Activated T-helper 2 cell treated with anti-CD3 and anti-CD28 coated beads, Interferon-gamma antibody, Interleukin-2, Interleukin-4, amounts not matched to agents 10 μg/mL and 5 μg/mL and 100 μg/mL, durations not matched to agents 14 hours and 24 hours and 36 hours (primary cell): ENCODE measurements around the gene ATP4A. TPM values are rescaled to one million over a fixed set of nuclear protein-coding genes. Genes with fewer than 3 reads are reported as not detected.
"Not testable (repeated sequence)": the region's sequence is repeated elsewhere in the genome, so short reads cannot be mapped to it uniquely, and the experiment has no call there.

Experiments
- DNase-seq: peaks from one replicate; pipeline ENCODE4 v3.0.0; 2021; ENCODE audit warnings: low spot score
- H3K27ac Mint-ChIP-seq: one replicate; pipeline ENCODE4 v1.8.0; 2021; ENCODE audit warnings: mixed read lengths
- H3K27me3 Mint-ChIP-seq: one replicate; pipeline ENCODE4 v1.8.0; 2021; ENCODE audit warnings: low read depth, mixed read lengths
- H3K36me3 Mint-ChIP-seq: one replicate; pipeline ENCODE4 v1.8.0; 2021; ENCODE audit warnings: low read depth, mixed read lengths
- H3K4me1 Mint-ChIP-seq: one replicate; pipeline ENCODE4 v1.8.0; 2021; ENCODE audit warnings: low read depth, mixed read lengths
- H3K4me3 Mint-ChIP-seq: one replicate; pipeline ENCODE4 v1.8.0; 2021; ENCODE audit warnings: low read depth, mild to moderate bottlenecking, moderate library complexity, mixed read lengths
- H3K9me3 Mint-ChIP-seq: one replicate; pipeline ENCODE4 v1.8.0; 2021; ENCODE audit warnings: mixed read lengths
- intact Hi-C: fragments of 100-400 bp; cut with micrococcal nuclease; formaldehyde crosslinking; loops from one replicate; pipeline ENCODE4 v1.15.1; 2023
- total RNA-seq: library from RNA; stranded (reverse); gene quantifications from 2 replicates; pipeline ENCODE4 v1.2.3, GENCODE V29; 2022

The ATP4A gene
- total RNA-seq, result not detected in 2 replicates

GRCh38 chr19:35563207-35563829 is at the start of gene ATP4A:
TSS of gene ATP4A (minus strand) at chr19:35563658. CDS start at chr19:35563629, 29 bp downstream.
- intact Hi-C loops, result no loop called here
- Mint-ChIP-seq H3K4me1 (no peaks in the 10 kb centered on the region), H3K4me3 (no peak within 1 kb of the TSS), H3K9me3 (no peaks in the 10 kb centered on the region), H3K36me3 (no peaks in the 10 kb centered on the region), H3K27me3 (peaks cover 23% of the 10 kb centered on the region), H3K27ac (no peak within 1 kb of the TSS)
- no peak for DNase-seq

DNA sequence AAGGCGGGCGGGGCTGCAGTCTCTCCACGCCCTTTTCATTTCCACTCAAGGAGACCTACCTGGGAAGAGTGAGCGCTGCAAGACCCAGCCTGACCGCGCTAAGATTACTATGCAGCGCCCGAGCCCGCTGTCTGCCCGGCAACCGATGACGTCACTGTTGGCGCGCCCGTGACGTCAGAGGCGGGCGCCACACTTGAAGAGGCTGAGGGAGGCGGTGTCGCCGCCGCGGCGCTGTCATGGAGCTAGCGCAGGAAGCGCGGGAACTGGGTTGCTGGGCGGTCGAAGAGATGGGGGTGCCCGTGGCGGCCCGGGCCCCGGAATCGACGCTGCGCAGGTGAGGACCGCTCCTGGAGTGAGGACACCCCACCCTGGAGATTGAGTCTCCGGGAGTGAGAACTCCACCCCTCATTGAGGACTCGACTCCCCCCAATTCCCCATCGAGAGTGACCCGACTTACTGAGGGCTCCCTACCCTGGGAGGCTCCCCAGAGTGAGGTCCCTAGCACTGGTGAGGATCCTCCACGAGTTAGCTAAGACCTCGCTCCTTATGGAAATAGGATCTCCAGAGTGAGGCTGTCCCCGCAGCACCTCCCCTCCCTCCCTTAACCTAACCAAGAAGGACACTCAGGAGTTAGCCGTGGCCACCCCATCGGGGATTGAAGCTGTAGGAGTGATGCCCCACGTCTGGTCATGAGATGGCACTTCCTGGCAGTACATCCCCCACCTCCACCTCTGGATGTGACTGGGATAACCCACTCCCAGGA is 49.3 kb upstream of the ATP4A start, which contains the start of gene HAUS5:
TSS of gene HAUS5 (plus strand) at position 177 of the 763 bp plus-strand sequence. CDS start at position 237, 60 bp downstream.
- peak within 1 kb of the TSS; percentile 81 for H3K4me3 Mint-ChIP-seq
- peak within 1 kb of the TSS; percentile 83 for H3K27ac Mint-ChIP-seq
- peaks cover 8% of the 10 kb centered on the region for H3K9me3 Mint-ChIP-seq
- H3K27me3 Mint-ChIP-seq, result no peaks in the 10 kb centered on the region
- intact Hi-C loops, result loop anchor here (1.0 kb wide), 3 partner anchors 16 to 67 kb away; partner anchors contain the start of gene TMEM147
- peak; percentile 94 for DNase-seq
- peaks cover 15% of the 10 kb centered on the region for H3K36me3 Mint-ChIP-seq
- peaks cover 20% of the 10 kb centered on the region for H3K4me1 Mint-ChIP-seq

GRCh38 chr19:35612224-35612558 is 48.7 kb upstream of the ATP4A start:
- peak overlapping the region; percentile 83 for H3K27ac Mint-ChIP-seq
- H3K4me1 Mint-ChIP-seq, result peaks cover 20% of the 10 kb centered on the region
- no peaks in the 10 kb centered on the region for H3K27me3 Mint-ChIP-seq
- peaks cover 17% of the 10 kb centered on the region for H3K36me3 Mint-ChIP-seq
- DNase-seq, result no peak
- peak overlapping the region; percentile 81 for H3K4me3 Mint-ChIP-seq
- intact Hi-C loops, result loop anchor here (1.0 kb wide), 3 partner anchors 16 to 67 kb away; partner anchors contain the start of gene TMEM147
- peaks cover 12% of the 10 kb centered on the region for H3K9me3 Mint-ChIP-seq

DNA sequence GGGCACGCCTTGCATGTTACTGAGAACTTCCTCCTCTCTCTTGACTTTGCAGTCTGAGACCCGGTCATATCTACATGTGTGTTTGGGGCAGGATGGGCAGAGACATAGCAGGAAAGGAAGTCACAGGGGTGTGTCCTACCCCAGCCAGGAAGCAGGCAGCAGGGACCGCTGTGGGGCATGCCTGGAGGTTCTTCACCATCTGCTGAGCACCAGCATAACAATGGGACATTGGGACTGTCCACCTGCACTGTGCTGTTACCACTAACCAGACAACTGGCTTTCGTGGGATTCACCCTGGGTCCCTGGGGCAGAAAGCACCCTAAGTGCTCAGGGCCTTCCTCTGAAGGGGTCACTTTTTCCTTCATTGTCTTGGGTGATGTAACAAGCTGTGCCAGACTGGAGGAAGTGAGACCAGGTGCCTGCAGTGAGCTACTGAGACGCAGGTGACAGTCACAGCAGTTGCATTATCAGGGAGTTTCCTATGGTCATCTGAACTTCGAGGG is 46.4 kb upstream of the ATP4A start:
- DNase-seq, result peak; percentile 34
- intact Hi-C loops, result no loop called here
- peak overlapping the region; percentile 1 for H3K27ac Mint-ChIP-seq

DNA sequence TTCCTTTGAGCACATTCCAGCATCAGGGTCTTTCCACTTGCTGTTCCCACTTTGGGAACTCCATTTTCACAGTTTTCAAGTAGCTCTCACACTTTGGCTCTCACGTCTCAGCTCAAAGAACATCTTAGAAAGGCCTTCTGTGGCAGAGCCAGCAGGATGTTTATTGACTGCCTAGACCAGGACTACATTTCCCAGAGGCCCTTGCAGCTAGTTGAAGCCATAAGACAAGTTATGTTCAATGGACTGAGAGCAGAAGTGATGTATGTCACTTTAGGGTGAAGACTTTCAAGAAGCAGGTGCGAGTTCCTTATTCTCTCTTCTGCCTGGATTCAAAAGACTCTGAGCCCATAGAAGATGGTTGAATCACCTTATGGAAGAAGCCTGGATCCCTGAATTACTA is 44.8 kb upstream of the ATP4A start:
- peaks cover 16% of the 10 kb centered on the region for H3K4me1 Mint-ChIP-seq
- DNase-seq, result no peak
- H3K27ac Mint-ChIP-seq, result no peak overlapping the region
- no peaks in the 10 kb centered on the region for H3K27me3 Mint-ChIP-seq
- intact Hi-C loops, result no loop called here
- H3K9me3 Mint-ChIP-seq, result peaks cover 18% of the 10 kb centered on the region
- peaks cover 10% of the 10 kb centered on the region for H3K36me3 Mint-ChIP-seq
- H3K4me3 Mint-ChIP-seq, result no peak overlapping the region

More for the DNA sequence above, 46.4 kb upstream of the ATP4A start:
- Mint-ChIP-seq H3K27me3 (no peaks in the 10 kb centered on the region), H3K4me3 (no peak overlapping the region), H3K9me3 (peaks cover 18% of the 10 kb centered on the region), H3K36me3 (peaks cover 10% of the 10 kb centered on the region), H3K4me1 (peaks cover 20% of the 10 kb centered on the region)

DNA sequence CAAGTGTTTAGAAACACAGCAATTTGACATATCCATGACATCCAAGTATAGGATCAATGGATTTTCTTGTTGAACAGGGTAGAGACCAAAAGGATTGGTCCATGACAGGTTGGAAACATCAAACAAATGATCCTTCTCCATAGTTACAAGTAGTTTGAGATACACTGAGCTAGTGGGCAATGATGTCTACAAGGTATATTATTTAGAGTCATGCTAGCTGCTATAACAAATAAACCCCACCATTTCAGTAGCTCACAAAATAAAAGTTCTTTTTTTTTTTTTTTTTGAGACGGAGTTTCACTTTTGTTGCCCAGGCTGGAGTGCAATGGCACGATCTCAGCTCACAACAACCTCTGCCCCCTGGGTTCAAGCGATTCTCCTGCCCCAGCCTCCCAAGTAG is 44.2 kb upstream of the ATP4A start:
- intact Hi-C loops, result no loop called here
- no peak overlapping the region for H3K27ac Mint-ChIP-seq
- H3K4me3 Mint-ChIP-seq, result no peak overlapping the region
- peaks cover 18% of the 10 kb centered on the region for H3K9me3 Mint-ChIP-seq
- H3K27me3 Mint-ChIP-seq, result no peaks in the 10 kb centered on the region
- DNase-seq, result no peak
- H3K36me3 Mint-ChIP-seq, result peaks cover 10% of the 10 kb centered on the region
- peaks cover 16% of the 10 kb centered on the region for H3K4me1 Mint-ChIP-seq

- peaks cover 18% of the 10 kb centered on the region for H3K9me3 Mint-ChIP-seq
- H3K27ac Mint-ChIP-seq, H3K27me3 Mint-ChIP-seq, DNase-seq, H3K4me3 Mint-ChIP-seq, intact Hi-C loops, H3K36me3 Mint-ChIP-seq: not testable (repeated sequence)
- peaks cover 12% of the 10 kb centered on the region for H3K4me1 Mint-ChIP-seq
Measured at GRCh38 chr19:35607170-35607569, 43.7 kb upstream of the ATP4A start.

DNA sequence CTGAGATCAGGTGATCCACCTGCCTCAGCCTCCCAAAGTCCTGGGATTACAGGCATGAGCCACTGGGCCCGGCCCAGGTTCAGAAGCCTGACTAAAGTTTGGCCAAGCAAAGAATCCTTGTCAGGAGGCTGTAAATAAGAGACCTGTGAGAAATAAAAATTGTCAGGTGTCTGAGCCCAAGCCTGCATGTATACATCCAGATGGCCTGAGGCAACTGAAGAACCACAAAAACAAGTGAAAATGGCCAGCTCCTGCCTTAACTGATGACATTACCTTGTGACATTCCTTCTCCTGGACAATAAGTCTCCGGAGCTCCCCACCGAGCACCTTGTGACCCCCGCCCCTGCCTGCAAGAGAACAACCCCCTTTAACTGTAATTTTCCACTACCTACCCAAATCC is 41.0 kb upstream of the ATP4A start:
- H3K27ac Mint-ChIP-seq, intact Hi-C loops, H3K4me3 Mint-ChIP-seq, DNase-seq, H3K4me1 Mint-ChIP-seq, H3K36me3 Mint-ChIP-seq, H3K27me3 Mint-ChIP-seq: not testable (repeated sequence)
- H3K9me3 Mint-ChIP-seq, result peaks cover 18% of the 10 kb centered on the region

DNA sequence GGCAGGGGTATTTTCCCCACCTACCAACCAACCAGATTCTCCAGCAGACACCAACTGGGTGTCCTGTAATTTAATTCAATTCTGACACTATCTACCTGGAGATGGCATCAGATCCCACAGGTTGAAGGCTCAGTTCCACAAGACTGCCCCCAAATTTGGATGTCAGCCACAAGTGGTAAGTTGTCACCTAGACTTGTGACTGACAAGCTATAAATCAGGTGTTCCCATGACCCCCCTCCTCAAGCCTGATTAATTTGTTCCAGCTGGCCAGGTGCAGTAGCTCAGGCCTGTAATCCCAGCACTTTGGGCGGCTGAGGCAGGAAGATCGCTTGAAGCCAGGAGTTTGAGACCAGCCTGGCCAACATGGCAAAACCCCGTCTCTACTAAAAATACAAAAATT is 38.5 kb upstream of the ATP4A start:
- no peak overlapping the region for H3K27ac Mint-ChIP-seq
- H3K27me3 Mint-ChIP-seq, result peaks cover 12% of the 10 kb centered on the region
- DNase-seq, result no peak
- no peaks in the 10 kb centered on the region for H3K4me1 Mint-ChIP-seq
- no peaks in the 10 kb centered on the region for H3K36me3 Mint-ChIP-seq
- H3K4me3 Mint-ChIP-seq, result no peak overlapping the region
- intact Hi-C loops, result no loop called here
- peaks cover 3% of the 10 kb centered on the region for H3K9me3 Mint-ChIP-seq

DNA sequence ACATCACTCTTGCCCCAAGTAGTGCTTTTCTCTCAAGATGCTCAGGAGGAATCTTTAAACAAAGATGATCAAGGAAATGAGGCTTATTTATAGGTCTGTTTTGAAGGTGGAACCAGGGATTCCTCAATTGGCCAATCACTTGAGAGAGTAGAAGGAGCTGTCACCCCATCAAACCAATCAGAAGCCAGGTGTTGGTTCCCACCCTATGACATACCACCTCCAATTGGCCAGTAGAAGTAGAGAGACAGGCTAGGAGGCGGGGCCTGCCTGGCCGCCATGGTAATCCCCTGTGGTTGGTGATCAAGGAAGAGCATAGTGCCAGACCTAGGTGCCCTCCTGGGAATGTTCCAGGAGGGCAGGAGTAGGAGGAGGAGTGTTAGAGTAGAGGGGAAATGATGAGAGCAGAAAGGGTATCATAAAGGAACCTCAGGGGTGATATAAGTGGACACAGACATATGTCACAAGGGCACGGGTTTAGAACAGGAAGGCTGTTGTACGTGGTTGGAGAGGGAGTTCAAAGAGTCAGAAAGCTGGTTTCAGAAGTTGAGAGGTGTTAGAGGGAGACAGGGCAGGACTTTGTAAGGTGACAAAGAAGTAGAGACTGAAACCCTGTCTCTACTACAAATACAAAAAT is 33.0 kb upstream of the ATP4A start:
- peaks cover 12% of the 10 kb centered on the region for H3K27me3 Mint-ChIP-seq
- intact Hi-C loops, result no loop called here
- no peaks in the 10 kb centered on the region for H3K9me3 Mint-ChIP-seq
- H3K27ac Mint-ChIP-seq, result peak overlapping the region; percentile 2
- no peaks in the 10 kb centered on the region for H3K36me3 Mint-ChIP-seq
- no peak for DNase-seq
- peaks cover 6% of the 10 kb centered on the region for H3K4me1 Mint-ChIP-seq
- H3K4me3 Mint-ChIP-seq, result no peak overlapping the region

DNA sequence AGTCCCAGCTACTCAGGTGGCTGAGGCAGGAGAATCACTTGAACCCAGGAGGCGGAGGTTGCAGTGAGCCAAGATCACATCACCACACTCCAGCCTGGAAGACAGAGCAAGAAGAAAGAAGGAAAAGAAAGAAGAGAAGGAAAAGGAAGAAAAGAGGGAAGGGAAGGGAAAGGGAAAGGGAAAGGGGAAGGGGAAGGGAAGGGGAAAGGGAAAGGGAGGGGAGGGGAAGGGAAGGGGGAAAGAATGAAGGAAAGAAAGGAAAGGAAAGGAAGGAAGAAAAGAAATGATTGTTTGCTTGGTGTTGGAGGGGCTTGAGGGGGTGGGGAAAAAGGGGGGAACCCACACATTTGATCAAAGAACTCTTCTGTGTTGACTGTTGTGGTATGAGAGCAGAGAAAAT is 32.5 kb upstream of the ATP4A start:
- no peak overlapping the region for H3K4me3 Mint-ChIP-seq
- intact Hi-C loops, result no loop called here
- no peak overlapping the region for H3K27ac Mint-ChIP-seq

GRCh38 chr19:35595026-35595425 is 31.6 kb upstream of the ATP4A start:
- DNase-seq, H3K9me3 Mint-ChIP-seq, intact Hi-C loops, H3K27ac Mint-ChIP-seq, H3K4me3 Mint-ChIP-seq, H3K27me3 Mint-ChIP-seq, H3K4me1 Mint-ChIP-seq, H3K36me3 Mint-ChIP-seq: not testable (repeated sequence)

More for the DNA sequence above, 32.5 kb upstream of the ATP4A start:
- no peak for DNase-seq
- Mint-ChIP-seq H3K36me3 (no peaks in the 10 kb centered on the region), H3K27me3 (peaks cover 9% of the 10 kb centered on the region), H3K4me1 (peaks cover 6% of the 10 kb centered on the region), H3K9me3 (no peaks in the 10 kb centered on the region)
